ENCODE results near the gene RAB22A. TPM values are rescaled to one million over a fixed set of nuclear protein-coding genes. Genes with fewer than 3 reads are reported as not detected.

Gene RAB22A
- total and polyA plus RNA-seq, 9 of the 15 experiments (the other 6 are each of a cell fraction or from before 2014, with no cell fraction given): 1.1 to 8.0 (median 6.7) TPM

DNA sequence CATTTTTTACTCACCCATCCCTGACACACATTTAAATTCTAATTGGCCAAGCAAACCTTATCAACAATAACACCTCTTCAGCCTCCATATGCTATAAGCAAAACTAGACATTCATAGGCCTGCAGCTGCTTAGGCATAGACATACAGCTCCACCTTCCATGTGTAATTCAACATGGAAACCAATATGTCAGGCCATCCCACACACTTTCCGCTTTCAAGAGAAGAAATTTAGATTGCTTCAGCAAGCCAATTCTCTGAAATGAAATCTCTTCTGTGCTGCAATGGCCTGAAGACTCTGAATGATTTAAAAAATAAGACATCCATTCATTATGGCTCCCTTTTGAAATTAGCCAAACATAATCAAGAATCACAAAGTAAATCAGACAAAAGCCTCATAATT, 4.5 kb upstream of the RAB22A start (continued):
- no peak for TF ChIP-seq PKNOX1 (IDR thresholded peaks at IDR 0.05)
- TF ChIP-seq ZNF146 (CRISPR knock-in tag; IDR thresholded peaks at IDR 0.05; ENCODE audit: unreplicated experiment): no peak
- TF ChIP-seq GATAD2B (IDR thresholded peaks at IDR 0.05; ENCODE audit: borderline replicate concordance): no peak
- TF ChIP-seq HNRNPH1 (optimal IDR thresholded peaks at IDR 0.05; ENCODE audit: low read depth, low read length): no peak
- no peak for TF ChIP-seq SAFB2 (IDR thresholded peaks at IDR 0.05; ENCODE audit: borderline replicate concordance, low read depth, low read length, severe bottlenecking)
- no peak for TF ChIP-seq ZNF324 (CRISPR knock-in tag; IDR thresholded peaks at IDR 0.05)

- Histone ChIP-seq H3K4me1 (replicated peaks in 1 of 2; ENCODE audit: control insufficient read depth in 2 of 2, insufficient read depth in 2 of 2, low read length in 2 of 2) (peaks cover 3 to 12% of the 10 kb centered on the region in 2 experiments; a peak in 2 of 5 replicates), H3K9me3 (replicated peaks; ENCODE audit: control insufficient read depth, insufficient read depth, low read depth, low read length) (no peaks in the 10 kb centered on the region), H2AFZ (ENCODE audit: low read depth, low read length) (no peak overlapping the region), H3K27ac (ENCODE audit: extremely low read depth, low read depth, low read length) (no peak overlapping the region), H3K9me1 (ENCODE audit: control insufficient read depth, insufficient read depth, low read length) (no peaks in the 10 kb centered on the region), H3K4me2 (ENCODE audit: insufficient read depth, low read length) (no peak overlapping the region), H3K4me3 (no peak overlapping the region), H3K36me3 (ENCODE audit: control insufficient read depth, insufficient read depth, low read length) (peaks cover 8% of the 10 kb centered on the region; the same call in 1 of the 3 replicates), H3K79me2 (ENCODE audit: control insufficient read depth, insufficient read depth, low read length) (peaks cover 25% of the 10 kb centered on the region), H3K9ac (ENCODE audit: insufficient read depth in 1 of 2, low read depth in 2 of 2, low read length in 2 of 2) (no peak overlapping the region), H3K27me3 (ENCODE audit: control insufficient read depth in 2 of 2, insufficient read depth in 2 of 2, low read length in 2 of 2) (no peaks in the 10 kb centered on the region), H4K20me1 (replicated peaks; ENCODE audit: control insufficient read depth, insufficient read depth, low read length) (peaks cover 3% of the 10 kb centered on the region; the same call in 1 of the 2 replicates)
- ChIA-PET POLR2A (interaction anchor here (0.7 to 2.4 kb wide), 2 partner anchors 10 to 57 kb away, joined by 3 to 9 read pairs; no protein-coding TSS in a partner anchor), CTCF (ENCODE audit: low intra/inter-chr PET ratio) (no interaction called here)
- intact Hi-C loops (cut with micrococcal nuclease) (loop anchor here (5.0 kb wide), 2 partner anchors 66 to 69 kb away; no protein-coding TSS in a partner anchor), in situ Hi-C loops (cut with MboI) (no loop called here)
- WGBS (ENCODE audit: insufficient coverage, low coverage, missing lambda C conversion rate): 64% methylated on average over 11 of the region's 11 CpGs
- ATAC-seq: no peak
- peak; percentile 11 for FAIRE-seq
- DNase-seq (ENCODE audit: extremely low read depth in 1 of 4, low spot score in 3 of 4): peak in 1 of 4 experiments; percentile 8
- BruUV-seq (replicated peaks): TSS peak; percentile 29
- TF ChIP-seq EGR1 (conservative IDR thresholded peaks at IDR 0.05) (peak; percentile 44), STAG1 (CRISPR knock-in tag; IDR thresholded peaks at IDR 0.05; ENCODE audit: borderline replicate concordance) (no peak), SNIP1 (IDR thresholded peaks at IDR 0.05; ENCODE audit: low read depth) (no peak), ATF3 (IDR thresholded peaks at IDR 0.05) (peak; percentile 31; the same call in 1 of the 2 replicates), ATF3 (CRISPR knock-in tag; conservative IDR thresholded peaks at IDR 0.05) (no peak), CBX1 (IDR thresholded peaks at IDR 0.05; ENCODE audit: low read depth) (no peak), CBFA2T3 (IDR thresholded peaks at IDR 0.05) (0 out of 2 replicates have a peak, but pooled peaks have one; percentile 12), FUS (optimal IDR thresholded peaks at IDR 0.05; ENCODE audit: low read depth, low read length) (no peak), NFIC (IDR thresholded peaks at IDR 0.05) (peak; percentile 65), SRSF1 (IDR thresholded peaks at IDR 0.05; ENCODE audit: low read depth, low read length) (no peak)
- TF ChIP-seq, protein P1, sequence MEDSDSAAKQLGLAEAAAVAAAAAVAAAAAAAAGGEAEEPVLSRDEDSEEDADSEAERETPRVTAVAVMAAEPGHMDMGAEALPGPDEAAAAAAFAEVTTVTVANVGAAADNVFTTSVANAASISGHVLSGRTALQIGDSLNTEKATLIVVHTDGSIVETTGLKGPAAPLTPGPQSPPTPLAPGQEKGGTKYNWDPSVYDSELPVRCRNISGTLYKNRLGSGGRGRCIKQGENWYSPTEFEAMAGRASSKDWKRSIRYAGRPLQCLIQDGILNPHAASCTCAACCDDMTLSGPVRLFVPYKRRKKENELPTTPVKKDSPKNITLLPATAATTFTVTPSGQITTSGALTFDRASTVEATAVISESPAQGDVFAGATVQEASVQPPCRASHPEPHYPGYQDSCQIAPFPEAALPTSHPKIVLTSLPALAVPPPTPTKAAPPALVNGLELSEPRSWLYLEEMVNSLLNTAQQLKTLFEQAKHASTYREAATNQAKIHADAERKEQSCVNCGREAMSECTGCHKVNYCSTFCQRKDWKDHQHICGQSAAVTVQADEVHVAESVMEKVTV (CRISPR knock-in tag; IDR thresholded peaks at IDR 0.05): no peak
Measured at GRCh38 chr20:58306421-58307261, 2.9 kb upstream of the RAB22A start.
